B cell (primary cell): ENCODE measurements around the gene OCA2.

Experiments used
- CTCF ChIP-seq: fragments of 200-600 bp; IDR thresholded peaks from one replicate; pipeline ENCODE4 v1.8.0; 2022; ENCODE audit warnings: antibody characterized with exemption, mild to moderate bottlenecking
- EZH2 ChIP-seq: IDR thresholded peaks from 2 replicates; pipeline ENCODE4 v1.6.1; 2012; ENCODE audit warnings: borderline replicate concordance, low read depth, mild to moderate bottlenecking, moderate library complexity, low read length; ENCODE audit not compliant: insufficient read depth, poor library complexity, severe bottlenecking

- TF ChIP-seq CTCF (no peak), EZH2 (no peak)
Observed at GRCh38 chr15:28006116-28006905, 92.8 kb downstream of the OCA2 start.
